Measurements from ENCODE around the gene PTPRM. TPM values are rescaled to one million over a fixed set of nuclear protein-coding genes. Genes with fewer than 3 reads are reported as not detected.
A peak's percentile ranks its signal among the peaks of the same experiment; 100 is the strongest.

PTPRM gene
- total and polyA plus RNA-seq, 7 donors, result 3.9 to 151 (median 62.8) TPM

DNA sequence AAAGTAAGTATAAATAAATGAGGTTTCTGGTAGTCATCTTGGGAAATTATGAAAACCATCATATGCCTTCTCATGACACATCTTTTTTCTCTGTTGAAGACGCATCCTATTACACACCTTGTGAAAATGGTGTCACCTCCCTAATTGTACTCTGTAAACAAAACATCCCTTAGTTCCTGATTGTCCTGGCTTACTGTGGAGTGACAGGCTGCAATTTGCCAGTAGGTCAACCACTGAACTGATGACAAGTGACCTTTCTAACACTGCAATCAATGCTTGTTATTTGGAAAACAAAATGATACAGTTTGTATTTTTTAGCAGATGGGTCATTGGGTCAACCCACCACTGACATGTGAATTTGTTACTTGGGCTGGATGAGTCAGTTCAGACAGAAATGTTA is 219.5 kb downstream of the PTPRM start:
- H3K27ac ChIP-seq, result no peak overlapping the region
- TF ChIP-seq, protein P1, sequence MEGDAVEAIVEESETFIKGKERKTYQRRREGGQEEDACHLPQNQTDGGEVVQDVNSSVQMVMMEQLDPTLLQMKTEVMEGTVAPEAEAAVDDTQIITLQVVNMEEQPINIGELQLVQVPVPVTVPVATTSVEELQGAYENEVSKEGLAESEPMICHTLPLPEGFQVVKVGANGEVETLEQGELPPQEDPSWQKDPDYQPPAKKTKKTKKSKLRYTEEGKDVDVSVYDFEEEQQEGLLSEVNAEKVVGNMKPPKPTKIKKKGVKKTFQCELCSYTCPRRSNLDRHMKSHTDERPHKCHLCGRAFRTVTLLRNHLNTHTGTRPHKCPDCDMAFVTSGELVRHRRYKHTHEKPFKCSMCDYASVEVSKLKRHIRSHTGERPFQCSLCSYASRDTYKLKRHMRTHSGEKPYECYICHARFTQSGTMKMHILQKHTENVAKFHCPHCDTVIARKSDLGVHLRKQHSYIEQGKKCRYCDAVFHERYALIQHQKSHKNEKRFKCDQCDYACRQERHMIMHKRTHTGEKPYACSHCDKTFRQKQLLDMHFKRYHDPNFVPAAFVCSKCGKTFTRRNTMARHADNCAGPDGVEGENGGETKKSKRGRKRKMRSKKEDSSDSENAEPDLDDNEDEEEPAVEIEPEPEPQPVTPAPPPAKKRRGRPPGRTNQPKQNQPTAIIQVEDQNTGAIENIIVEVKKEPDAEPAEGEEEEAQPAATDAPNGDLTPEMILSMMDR (IDR thresholded peaks at IDR 0.05), result no peak
- TF ChIP-seq EP300 (IDR thresholded peaks at IDR 0.05) (no peak), POLR2A (IDR thresholded peaks at IDR 0.05) (no peak), POLR2AphosphoS5 (IDR thresholded peaks at IDR 0.05) (no peak)
- no peaks in the 10 kb centered on the region for H3K27me3 ChIP-seq
- no peaks in the 10 kb centered on the region for H3K36me3 ChIP-seq
- H3K9me3 ChIP-seq, result no peaks in the 10 kb centered on the region
- no peak for DNase-seq
- WGBS, 2 donors, result 81% methylated on average over 1 of the region's 1 CpG
- peaks cover 0 to 22% (median 6%) of the 10 kb centered on the region in 4 donors for H3K4me1 ChIP-seq
- H3K4me3 ChIP-seq, result no peak overlapping the region
- intact Hi-C loops (cut with DNase I), result no loop called here

GRCh38 chr18:7787339-7787738 is 220.2 kb downstream of the PTPRM start:
- Histone ChIP-seq H3K4me3 (no peak overlapping the region), H3K36me3 (no peaks in the 10 kb centered on the region), H3K4me1 (peaks cover 0 to 17% (median 4%) of the 10 kb centered on the region in 4 donors), H3K27ac (no peak overlapping the region), H3K27me3 (no peaks in the 10 kb centered on the region), H3K9me3 (no peaks in the 10 kb centered on the region)
- intact Hi-C loops (cut with DNase I), result no loop called here
- whole genome bisulfite sequencing, 2 donors, result 79 to 89% methylated on average over 2 of the region's 2 CpGs
- TF ChIP-seq POLR2AphosphoS5 (IDR thresholded peaks at IDR 0.05) (no peak), EP300 (IDR thresholded peaks at IDR 0.05) (no peak), POLR2A (IDR thresholded peaks at IDR 0.05) (no peak)
- TF ChIP-seq, protein P1 (IDR thresholded peaks at IDR 0.05), result no peak
- DNase-seq, result no peak

GRCh38 chr18:7789856-7790552 is 222.9 kb downstream of the PTPRM start:
- DNase-seq, result no peak
- Histone ChIP-seq H3K36me3 (no peaks in the 10 kb centered on the region), H3K27ac (no peak overlapping the region), H3K9me3 (no peaks in the 10 kb centered on the region), H3K4me1 (peaks cover 0 to 9% (median 0%) of the 10 kb centered on the region in 4 donors), H3K4me3 (no peak overlapping the region), H3K27me3 (no peaks in the 10 kb centered on the region)
- TF ChIP-seq POLR2A (IDR thresholded peaks at IDR 0.05), result no peak
- TF ChIP-seq, protein P1 (IDR thresholded peaks at IDR 0.05), result peak; percentile 10 to 49 (median 23)
- WGBS, 2 donors, result 51 to 58% methylated on average over 5 of the region's 5 CpGs
- intact Hi-C loops (cut with DNase I), result no loop called here

GRCh38 chr18:7793100-7793499 is 226.0 kb downstream of the PTPRM start:
- H3K27ac ChIP-seq, result no peak overlapping the region
- TF ChIP-seq POLR2AphosphoS5 (IDR thresholded peaks at IDR 0.05), result no peak
- TF ChIP-seq, protein P1 (IDR thresholded peaks at IDR 0.05), result no peak
- no peak for TF ChIP-seq EP300 (IDR thresholded peaks at IDR 0.05)
- TF ChIP-seq POLR2A (IDR thresholded peaks at IDR 0.05), result no peak
- no peaks in the 10 kb centered on the region for H3K9me3 ChIP-seq
- no peak for DNase-seq
- intact Hi-C loops (cut with DNase I), result no loop called here
- peaks cover 0 to 15% (median 0%) of the 10 kb centered on the region in 4 donors for H3K4me1 ChIP-seq
- H3K27me3 ChIP-seq, result no peaks in the 10 kb centered on the region
- WGBS, 2 donors, result 85 to 92% methylated on average over 5 of the region's 5 CpGs
- H3K4me3 ChIP-seq, result no peak overlapping the region
- no peaks in the 10 kb centered on the region for H3K36me3 ChIP-seq

Measured in sigmoid colon (tissue), 7 donors.